Panc1 (cell line): ENCODE data around the gene BBOF1. TPM values are rescaled to one million over a fixed set of nuclear protein-coding genes. Genes with fewer than 3 reads are reported as not detected.

Experiments used
- ATAC-seq: fragments of 200-7000 bp; cut with Tn5 transposase; 2 replicates; pipeline ENCODE4 v1.9.1; 2020; ENCODE audit warnings: mild to moderate bottlenecking, moderate library complexity
- BruUV-seq: library from RNA; stranded (reverse); fragments of 400-500 nt; replicated peaks from 2 replicates; lab custom pipeline; 2021; lab: Mats Ljungman, UMichigan
- CTCF ChIA-PET: fragments of 300-600 bp; sonication (Branson Sonifier 250); formaldehyde crosslinking; loops from one replicate; lab custom pipeline; 2022; ENCODE audit warnings: antibody characterized with exemption; lab: Charles Lee
- POLR2A ChIA-PET: fragments of 300-600 bp; sonication (Branson Sonifier 250); formaldehyde crosslinking; loops from one replicate; lab custom pipeline; 2022; ENCODE audit warnings: antibody characterized with exemption; lab: Charles Lee
- DNase-seq: peaks from one replicate; pipeline ENCODE4 v3.0.0-alpha.2; 2010; ENCODE audit warnings: low read depth, low spot score
- H3K27ac ChIP-seq: 2 replicates; pipeline ENCODE4 v1.5.1; 2011; ENCODE audit warnings: mild to moderate bottlenecking, low read length, inconsistent platforms
- H3K27me3 ChIP-seq: fragments of 200-500 bp; sonication (Bioruptor generic); 2 replicates; pipeline ENCODE4 v1.6.0; 2014; ENCODE audit warnings: low read length, inconsistent platforms; ENCODE audit not compliant: control insufficient read depth, insufficient read depth
- H3K36me3 ChIP-seq: fragments of 200-500 bp; sonication (Bioruptor generic); 2 replicates; pipeline ENCODE4 v1.5.1; 2014; ENCODE audit warnings: inconsistent platforms, mild to moderate bottlenecking, low read length, moderate library complexity; ENCODE audit not compliant: control insufficient read depth, insufficient read depth
- H3K4me1 ChIP-seq: 2 replicates; pipeline ENCODE4 v1.5.1; 2011; ENCODE audit warnings: inconsistent platforms, mild to moderate bottlenecking, low read length, moderate library complexity; ENCODE audit not compliant: control insufficient read depth, insufficient read depth
- H3K4me3 ChIP-seq, 2 experiments: 2 replicates each; pipeline ENCODE4 v1.5.1; 2011 to 2012; ENCODE audit warnings: low read depth in 2 of 2, low read length in 2 of 2, mild to moderate bottlenecking in 2 of 2, inconsistent platforms in 1 of 2, moderate library complexity in 1 of 2
- H3K9me3 ChIP-seq: fragments of 200-500 bp; sonication (Bioruptor generic); 2 replicates; pipeline ENCODE4 v1.5.1; 2014; ENCODE audit warnings: low read depth, mild to moderate bottlenecking, inconsistent platforms, low read length, moderate library complexity; ENCODE audit not compliant: control insufficient read depth, insufficient read depth
- CTCF ChIP-seq: fragments of 450-650 bp; IDR thresholded peaks from 2 replicates; pipeline ENCODE4 v1.5.1; 2017; ENCODE audit warnings: mild to moderate bottlenecking
- POLR2AphosphoS5 ChIP-seq: IDR thresholded peaks from 2 replicates; pipeline ENCODE4 v1.6.1; 2012; ENCODE audit warnings: mild to moderate bottlenecking, low read depth, low read length, moderate library complexity
- REST ChIP-seq, 2 experiments: IDR thresholded peaks; 2 replicates each; pipeline ENCODE4 v1.6.1; 2011 to 2012; ENCODE audit warnings: low read depth in 2 of 2, control low read depth in 1 of 2, low read length in 1 of 2, mild to moderate bottlenecking in 1 of 2, moderate library complexity in 1 of 2; ENCODE audit not compliant: insufficient read depth in 1 of 2
- SIN3A ChIP-seq: IDR thresholded peaks from 2 replicates; pipeline ENCODE4 v1.6.1; 2012; ENCODE audit warnings: low read depth, mild to moderate bottlenecking, low read length, moderate library complexity, borderline replicate concordance; ENCODE audit not compliant: insufficient read depth
- TCF7L2 ChIP-seq: IDR thresholded peaks from 2 replicates; pipeline ENCODE4 v1.6.1; 2011; ENCODE audit warnings: mild to moderate bottlenecking, low read depth, low read length, inconsistent platforms
- in situ Hi-C: cut with HindIII; loops from 2 replicates; pipeline ENCODE4 v1.10.0; 2016; ENCODE audit warnings: low sequenced_read_pairs, low pct_unique_long_range_greater_than_20kb
- intact Hi-C: fragments of 100-400 bp; cut with micrococcal nuclease; formaldehyde crosslinking; loops from one replicate; pipeline ENCODE4 v1.10.0; 2022; ENCODE audit not compliant: unreplicated experiment
- total RNA-seq: library from RNA; stranded (reverse); gene quantifications from one replicate; pipeline ENCODE4 v1.2.1, GENCODE V29; 2021; ENCODE audit not compliant: unreplicated experiment

BBOF1 gene
- total RNA-seq, 1 experiment from 2014 or later = 1.9 TPM

- intact Hi-C loops (no loop called here), in situ Hi-C loops (no loop called here)
- Histone ChIP-seq H3K27me3 (no peaks in the 10 kb centered on the region), H3K4me1 (no peaks in the 10 kb centered on the region), H3K9me3 (no peaks in the 10 kb centered on the region), H3K27ac (no peak overlapping the region), H3K36me3 (no peaks in the 10 kb centered on the region), H3K4me3 (no peak overlapping the region)
- POLR2A ChIA-PET = no interaction called here
- ATAC-seq (no peak), DNase-seq (no peak)
- no TSS peak for BruUV-seq
- CTCF ChIA-PET = no interaction called here
- no peak for TF ChIP-seq TCF7L2
- no peak for TF ChIP-seq SIN3A
- no peak for TF ChIP-seq REST (IDR thresholded peaks at IDR 0.05; ENCODE audit: insufficient read depth in 1 of 2, low read depth in 2 of 2, low read length in 1 of 2)
- TF ChIP-seq POLR2AphosphoS5 = no peak
- no peak for TF ChIP-seq CTCF
Observed at GRCh38 chr14:74029136-74029535, 10.0 kb downstream of the BBOF1 start.

- in situ Hi-C loops (no loop called here), intact Hi-C loops (no loop called here)
- no peak for ATAC-seq
- TF ChIP-seq POLR2AphosphoS5 (no peak), TCF7L2 (no peak), CTCF (no peak), REST (IDR thresholded peaks at IDR 0.05; ENCODE audit: insufficient read depth in 1 of 2, low read depth in 2 of 2, low read length in 1 of 2) (no peak), SIN3A (no peak)
- Histone ChIP-seq H3K27ac (no peak overlapping the region), H3K4me3 (no peak overlapping the region), H3K4me1 (no peaks in the 10 kb centered on the region), H3K27me3 (no peaks in the 10 kb centered on the region), H3K36me3 (no peaks in the 10 kb centered on the region), H3K9me3 (no peaks in the 10 kb centered on the region)
- no TSS peak for BruUV-seq
- DNase-seq = no peak
- POLR2A ChIA-PET = interaction anchor here (0.6 to 0.7 kb wide), 2 partner anchors 74 to 281 kb away, joined by 11 to 13 read pairs; no protein-coding TSS in a partner anchor
- CTCF ChIA-PET = interaction anchor here (1.0 kb wide), 1 partner anchor 427 kb away, joined by 7 read pairs; no protein-coding TSS in a partner anchor
Observed at GRCh38 chr14:74034572-74034971, 15.4 kb downstream of the BBOF1 start.
